PC-9 (cell line): Measurements from ENCODE around the gene IFRD2.

Source experiments
- CTCF ChIP-seq: fragments of 200-600 bp; sonication (generic); conservative IDR thresholded peaks from 2 replicates; pipeline ENCODE4 v1.6.1; 2017; ENCODE audit warnings: mixed run types, antibody characterized with exemption, mild to moderate bottlenecking, moderate library complexity
- EZH2 ChIP-seq: fragments of 200-600 bp; sonication (generic); IDR thresholded peaks from 2 replicates; pipeline ENCODE4 v1.8.0; 2017; ENCODE audit warnings: antibody characterized with exemption, low read depth

- TF ChIP-seq CTCF (no peak), EZH2 (no peak)
Observed at GRCh38 chr3:50264964-50265485, 27.2 kb downstream of the IFRD2 start.
